AG09319 (cell line): ENCODE measurements around the gene ALOX5.

Source experiments
- DNase-seq: peaks from one replicate; pipeline ENCODE4 v3.0.0-alpha.2; 2010; ENCODE audit warnings: low read depth; ENCODE audit errors: extremely low read depth
- TF ChIP-seq, protein P1 (sequence below): IDR thresholded peaks from 2 replicates; pipeline ENCODE4 v1.5.1; 2011; ENCODE audit warnings: low read depth, mild to moderate bottlenecking, inconsistent platforms, low read length, moderate library complexity

ALOX5 gene

GRCh38 chr10:45419676-45420025, 45.6 kb downstream of the ALOX5 start:
- TF ChIP-seq, protein P1, sequence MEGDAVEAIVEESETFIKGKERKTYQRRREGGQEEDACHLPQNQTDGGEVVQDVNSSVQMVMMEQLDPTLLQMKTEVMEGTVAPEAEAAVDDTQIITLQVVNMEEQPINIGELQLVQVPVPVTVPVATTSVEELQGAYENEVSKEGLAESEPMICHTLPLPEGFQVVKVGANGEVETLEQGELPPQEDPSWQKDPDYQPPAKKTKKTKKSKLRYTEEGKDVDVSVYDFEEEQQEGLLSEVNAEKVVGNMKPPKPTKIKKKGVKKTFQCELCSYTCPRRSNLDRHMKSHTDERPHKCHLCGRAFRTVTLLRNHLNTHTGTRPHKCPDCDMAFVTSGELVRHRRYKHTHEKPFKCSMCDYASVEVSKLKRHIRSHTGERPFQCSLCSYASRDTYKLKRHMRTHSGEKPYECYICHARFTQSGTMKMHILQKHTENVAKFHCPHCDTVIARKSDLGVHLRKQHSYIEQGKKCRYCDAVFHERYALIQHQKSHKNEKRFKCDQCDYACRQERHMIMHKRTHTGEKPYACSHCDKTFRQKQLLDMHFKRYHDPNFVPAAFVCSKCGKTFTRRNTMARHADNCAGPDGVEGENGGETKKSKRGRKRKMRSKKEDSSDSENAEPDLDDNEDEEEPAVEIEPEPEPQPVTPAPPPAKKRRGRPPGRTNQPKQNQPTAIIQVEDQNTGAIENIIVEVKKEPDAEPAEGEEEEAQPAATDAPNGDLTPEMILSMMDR: no peak

DNA sequence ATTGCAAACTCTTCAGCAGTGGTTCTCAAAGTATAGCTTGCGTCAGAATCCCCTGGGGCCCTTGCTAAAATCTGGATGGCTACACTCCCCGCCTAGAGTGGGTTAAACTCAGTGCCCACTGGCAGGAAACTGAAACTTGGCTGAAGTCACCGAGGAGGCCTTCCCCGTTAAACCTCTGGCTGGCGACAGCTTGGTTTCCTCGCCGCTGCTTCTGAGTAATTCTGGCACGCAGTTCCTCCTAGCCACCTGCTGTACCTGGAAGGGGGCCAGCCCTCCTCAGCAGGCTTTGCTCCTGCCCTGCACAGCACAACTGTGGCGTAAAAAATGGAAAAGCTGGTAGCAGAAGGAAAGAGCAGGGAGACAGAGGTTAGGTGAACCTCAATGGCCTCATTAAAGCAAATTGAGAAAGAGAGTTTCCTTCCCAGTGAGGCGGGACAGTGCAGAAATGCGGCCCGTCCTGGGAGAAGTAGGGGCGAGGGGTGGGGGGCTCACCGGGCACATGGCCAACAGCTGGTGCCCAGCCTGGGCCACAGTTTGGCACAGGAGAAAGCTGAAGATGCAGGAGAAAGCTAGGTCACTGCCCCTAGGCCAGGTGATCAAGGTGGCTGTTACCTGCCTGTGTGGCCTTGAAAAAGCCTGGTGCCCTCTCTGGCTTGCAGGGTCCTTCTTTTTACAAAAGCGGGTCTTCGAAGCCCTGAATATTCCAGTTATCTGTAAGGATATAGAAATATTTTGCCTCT, 46.6 kb downstream of the ALOX5 start:
- no peak for DNase-seq
- TF ChIP-seq, protein P1: no peak

More at GRCh38 chr10:45419676-45420025, 45.6 kb downstream of the ALOX5 start:
- no peak for DNase-seq

GRCh38 chr10:45421221-45422097, 47.4 kb downstream of the ALOX5 start:
- TF ChIP-seq, protein P1: no peak
- no peak for DNase-seq

DNA sequence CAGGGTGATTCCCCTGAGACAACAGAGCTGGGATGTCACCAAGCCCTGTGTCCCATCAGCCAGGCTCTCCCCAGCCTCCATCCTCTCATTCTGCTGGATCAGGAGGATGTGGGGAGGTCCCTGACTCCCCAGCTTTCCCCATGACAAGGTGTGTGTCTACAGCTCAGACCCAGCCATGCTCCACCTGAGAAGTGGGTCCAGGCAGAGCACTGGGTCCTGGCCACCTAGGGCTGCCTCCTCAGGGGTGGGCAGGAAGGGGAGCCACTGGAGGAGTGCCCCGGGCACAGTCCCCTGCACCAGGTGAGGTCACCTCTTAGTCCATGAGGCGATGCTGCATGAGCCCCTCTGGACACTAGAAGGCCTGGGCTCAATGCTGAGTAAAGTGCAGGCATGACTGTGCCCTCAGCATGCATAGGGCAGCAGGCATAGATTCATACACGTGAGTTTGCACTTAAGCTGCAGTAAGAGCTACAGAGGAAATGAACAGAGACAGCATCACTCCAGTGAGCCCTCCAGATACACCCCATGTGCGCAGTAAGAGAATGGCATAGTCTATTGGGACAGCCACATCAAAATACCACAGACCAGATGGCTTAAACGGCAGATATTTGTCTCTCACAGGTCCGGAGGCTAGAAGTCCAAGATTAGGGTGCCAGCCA, 48.3 kb downstream of the ALOX5 start:
- TF ChIP-seq, protein P1: no peak
- no peak for DNase-seq

DNA sequence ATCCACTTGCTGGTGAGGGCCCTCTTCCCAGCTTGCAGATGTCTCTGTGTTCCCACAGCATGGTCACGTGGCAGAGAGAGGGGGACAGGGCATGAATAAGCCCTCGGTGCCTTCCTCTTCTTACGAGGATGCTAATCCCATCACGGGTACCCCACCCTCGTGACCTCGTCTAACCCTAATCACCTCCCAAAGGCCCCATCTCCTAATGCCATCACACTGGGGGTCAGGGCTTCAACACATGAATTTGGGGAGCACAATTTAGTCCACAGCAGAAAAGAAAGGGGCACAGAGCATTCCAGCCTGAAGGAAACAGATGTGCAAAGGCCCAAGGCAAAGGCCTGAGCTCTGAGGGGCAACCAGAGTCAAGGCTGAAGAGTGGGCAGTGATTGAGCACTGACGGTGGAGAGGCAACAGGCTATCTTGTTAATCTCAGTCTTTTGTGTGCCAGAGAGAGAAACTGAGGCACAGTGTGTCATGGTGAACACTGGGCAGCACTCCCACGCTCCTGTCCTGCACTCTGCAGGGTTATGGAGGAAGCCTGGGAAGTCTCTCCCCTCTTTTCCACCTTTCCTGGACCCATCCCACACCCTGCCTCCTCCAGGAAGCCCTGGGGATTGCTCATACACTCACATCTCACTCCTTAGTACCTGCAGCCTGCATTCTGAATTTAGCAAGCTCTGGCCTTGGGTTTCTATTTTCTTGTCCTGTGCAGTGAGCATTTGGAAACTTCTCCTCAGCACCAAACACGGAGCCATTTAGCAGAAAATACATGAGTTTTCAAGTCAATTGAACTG, 49.0 kb downstream of the ALOX5 start:
- DNase-seq: no peak
- TF ChIP-seq, protein P1: no peak

DNA sequence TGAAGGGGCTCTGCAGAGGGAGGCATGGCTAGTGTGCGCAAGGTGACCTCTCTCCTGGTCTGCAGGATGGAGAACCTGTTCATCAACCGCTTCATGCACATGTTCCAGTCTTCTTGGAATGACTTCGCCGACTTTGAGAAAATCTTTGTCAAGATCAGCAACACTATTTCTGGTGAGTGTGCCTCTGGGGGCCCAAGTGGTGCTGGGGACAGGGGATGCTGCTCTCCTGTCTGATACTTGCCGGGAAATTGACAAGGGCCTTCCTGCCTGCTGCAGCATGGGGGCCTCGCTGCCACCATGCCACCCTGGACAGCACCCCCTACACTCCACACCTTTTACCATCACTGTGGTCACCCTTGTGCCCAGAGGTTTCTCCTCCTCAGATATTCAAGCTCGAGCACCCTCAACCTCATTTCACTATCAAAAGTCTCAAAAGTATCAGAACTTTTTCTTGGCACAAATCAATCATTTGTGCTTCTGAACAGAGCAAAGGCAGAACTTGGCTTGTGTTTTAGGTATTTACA, 50.0 kb downstream of the ALOX5 start:
- TF ChIP-seq, protein P1: no peak
- no peak for DNase-seq
